MCF 10A (cell line): ENCODE data around the gene ZACN. TPM values are rescaled to one million over a fixed set of nuclear protein-coding genes. Genes with fewer than 3 reads are reported as not detected.

Source experiments
- BruUV-seq: library from RNA; stranded (reverse); fragments of 400-500 nt; replicated peaks from 2 replicates; lab custom pipeline; 2021; lab: Mats Ljungman, UMichigan
- CTCF ChIA-PET: fragments of 300-600 bp; sonication (Branson Sonifier 250); formaldehyde crosslinking; extraction: SDS; loops from one replicate; lab custom pipeline; 2021; ENCODE audit warnings: antibody characterized with exemption, inconsistent platforms; lab: Yijun Ruan, JAX
- POLR2A ChIA-PET: fragments of 300-600, 350-650 bp; sonication (Branson Sonifier 250); formaldehyde crosslinking; extraction: SDS; loops from one replicate; lab custom pipeline; 2020; ENCODE audit warnings: antibody characterized with exemption, inconsistent platforms; lab: Yijun Ruan, JAX
- DNase-seq: peaks from one replicate; pipeline ENCODE4 v3.0.0-alpha.2; 2018; ENCODE audit not compliant: unreplicated experiment
- H3K27ac Mint-ChIP-seq: one replicate; pipeline ENCODE4 v1.8.0; 2022; ENCODE audit warnings: mild to moderate bottlenecking, low read depth, mixed read lengths; ENCODE audit not compliant: unreplicated experiment
- H3K27me3 Mint-ChIP-seq: one replicate; pipeline ENCODE4 v1.8.0; 2022; ENCODE audit warnings: mixed read lengths; ENCODE audit not compliant: insufficient read depth, unreplicated experiment
- H3K36me3 Mint-ChIP-seq: one replicate; pipeline ENCODE4 v1.8.0; 2022; ENCODE audit warnings: mild to moderate bottlenecking, moderate library complexity, mixed read lengths; ENCODE audit not compliant: insufficient read depth, unreplicated experiment
- H3K4me1 Mint-ChIP-seq: one replicate; pipeline ENCODE4 v1.8.0; 2022; ENCODE audit warnings: mixed read lengths; ENCODE audit not compliant: insufficient read depth, unreplicated experiment
- H3K4me3 Mint-ChIP-seq: one replicate; pipeline ENCODE4 v1.8.0; 2022; ENCODE audit warnings: mild to moderate bottlenecking, moderate library complexity, mixed read lengths; ENCODE audit not compliant: unreplicated experiment
- H3K9me3 Mint-ChIP-seq: one replicate; pipeline ENCODE4 v1.8.0; 2022; ENCODE audit warnings: mixed read lengths; ENCODE audit not compliant: unreplicated experiment
- CTCF ChIP-seq: fragments of 200-600 bp; IDR thresholded peaks from one replicate; pipeline ENCODE4 v1.8.0; 2022; ENCODE audit warnings: antibody characterized with exemption, mild to moderate bottlenecking; ENCODE audit not compliant: unreplicated experiment
- intact Hi-C: fragments of 100-400 bp; cut with micrococcal nuclease; formaldehyde crosslinking; loops from 2 replicates; pipeline ENCODE4 v1.14.1; 2022
- total RNA-seq: library from RNA; stranded (reverse); gene quantifications from 2 replicates; pipeline ENCODE4 v1.2.3, GENCODE V29; 2022

ZACN gene
- total RNA-seq, 1 experiment from 2014 or later = not detected

- no peak for TF ChIP-seq CTCF
- BruUV-seq = no TSS peak
These were observed 33.0 kb downstream of the ZACN start for GRCh38 chr17:76111956-76112355.

GRCh38 chr17:76115138-76115754 is 36.3 kb downstream of the ZACN start:
- Mint-ChIP-seq H3K27ac (no peak overlapping the region), H3K36me3 (no peaks in the 10 kb centered on the region), H3K4me3 (no peak overlapping the region), H3K27me3 (no peaks in the 10 kb centered on the region), H3K9me3 (no peaks in the 10 kb centered on the region), H3K4me1 (no peaks in the 10 kb centered on the region)
- no peak for TF ChIP-seq CTCF
- CTCF ChIA-PET = interaction anchor here (0.7 to 1.3 kb wide), 2 partner anchors 67 to 163 kb away, joined by 3 to 4 read pairs; no protein-coding TSS in a partner anchor
- intact Hi-C loops = no loop called here
- POLR2A ChIA-PET = interaction anchor here (0.7 to 1.5 kb wide), 2 partner anchors 12 to 17 kb away, joined by 3 to 4 read pairs; partner anchors contain the start of gene EXOC7
- no peak for DNase-seq
- no TSS peak for BruUV-seq

More at GRCh38 chr17:76111956-76112355, 33.0 kb downstream of the ZACN start:
- CTCF ChIA-PET = interaction anchor here (2.6 kb wide), 1 partner anchor 167 kb away, joined by 9 read pairs; no protein-coding TSS in a partner anchor
- Mint-ChIP-seq H3K36me3 (no peaks in the 10 kb centered on the region), H3K4me3 (no peak overlapping the region), H3K27ac (no peak overlapping the region), H3K27me3 (no peaks in the 10 kb centered on the region), H3K9me3 (no peaks in the 10 kb centered on the region), H3K4me1 (no peaks in the 10 kb centered on the region)
- POLR2A ChIA-PET = no interaction called here
- intact Hi-C loops = no loop called here
- no peak for DNase-seq

- no TSS peak for BruUV-seq
- Mint-ChIP-seq H3K4me1 (no peaks in the 10 kb centered on the region), H3K9me3 (no peaks in the 10 kb centered on the region), H3K27me3 (no peaks in the 10 kb centered on the region), H3K4me3 (no peak overlapping the region), H3K36me3 (no peaks in the 10 kb centered on the region), H3K27ac (no peak overlapping the region)
- no peak for DNase-seq
- CTCF ChIA-PET = interaction anchor here (0.6 to 7.2 kb wide), 5 partner anchors 105 to 174 kb away, joined by 3 to 82 read pairs (median 4); no protein-coding TSS in a partner anchor
- intact Hi-C loops = no loop called here
- POLR2A ChIA-PET = no interaction called here
- no peak for TF ChIP-seq CTCF
These were observed 40.7 kb downstream of the ZACN start for GRCh38 chr17:76119409-76120371.

- ChIA-PET POLR2A (interaction anchor here (1.2 kb wide), 1 partner anchor 159 kb away, joined by 4 read pairs; no protein-coding TSS in a partner anchor), CTCF (interaction anchor here (0.6 to 7.2 kb wide), 6 partner anchors 12 to 372 kb away, joined by 3 to 82 read pairs (median 4); no protein-coding TSS in a partner anchor)
- no peak for DNase-seq
- Mint-ChIP-seq H3K4me1 (no peaks in the 10 kb centered on the region), H3K4me3 (no peak overlapping the region), H3K9me3 (no peaks in the 10 kb centered on the region), H3K36me3 (no peaks in the 10 kb centered on the region), H3K27ac (no peak overlapping the region), H3K27me3 (no peaks in the 10 kb centered on the region)
- TF ChIP-seq CTCF = no peak
- BruUV-seq = no TSS peak
- intact Hi-C loops = loop anchor here (1.0 kb wide), 2 partner anchors 62 to 159 kb away; no protein-coding TSS in a partner anchor
These were observed 41.7 kb downstream of the ZACN start for GRCh38 chr17:76120658-76121008.
